ENCODE data around the gene RABL6.

DNA sequence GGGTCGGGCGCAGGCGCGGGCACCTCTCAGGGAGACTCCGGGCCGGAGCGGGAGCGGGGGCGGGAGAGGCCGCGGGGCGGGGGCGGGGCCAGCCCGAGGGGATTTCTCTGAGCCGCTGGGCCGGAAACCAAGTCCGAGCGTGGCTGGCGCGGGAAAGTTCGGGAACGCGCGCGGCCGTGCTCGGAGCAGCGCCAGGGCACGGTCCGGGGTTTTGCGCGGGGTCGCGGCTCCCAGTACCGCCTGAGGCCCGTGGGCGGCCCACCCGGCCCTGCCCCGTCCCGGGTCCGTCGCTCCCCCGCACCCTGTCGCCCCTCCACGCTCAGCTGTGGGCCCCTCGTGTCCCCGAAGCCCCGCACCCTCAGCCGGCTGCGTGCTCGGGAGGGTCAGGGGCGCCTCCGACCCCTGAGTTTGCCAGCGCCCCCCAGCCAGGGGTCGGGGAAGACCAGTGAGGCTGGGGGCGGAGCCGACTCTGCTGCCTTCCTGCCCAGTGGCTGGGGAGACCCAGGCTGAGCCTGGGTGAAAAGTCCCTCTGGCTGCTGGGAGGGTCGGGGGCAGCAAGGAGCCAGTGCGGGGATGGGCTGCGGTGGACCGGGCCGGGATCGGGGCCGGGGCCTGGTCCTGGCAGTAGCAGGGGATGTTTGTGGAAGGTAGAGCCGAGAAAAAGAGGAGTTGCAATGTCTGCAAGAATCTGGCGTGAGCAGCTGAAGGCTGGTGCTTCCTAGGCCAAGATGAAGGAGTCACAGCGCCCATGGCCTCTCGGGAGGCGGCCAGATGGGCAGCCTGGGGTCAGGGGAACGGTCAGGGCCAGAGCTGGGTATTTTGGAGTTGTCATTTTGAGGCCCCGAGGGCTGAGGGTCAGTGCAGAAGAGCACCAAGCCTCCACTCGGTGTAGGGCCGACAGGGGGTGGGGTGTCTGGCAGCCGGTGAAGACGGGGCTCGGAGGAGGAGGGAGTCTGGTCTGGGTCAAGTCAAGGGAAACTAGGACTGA lies 79.2 kb downstream of the RABL6 start:
- TF ChIP-seq, protein P1, sequence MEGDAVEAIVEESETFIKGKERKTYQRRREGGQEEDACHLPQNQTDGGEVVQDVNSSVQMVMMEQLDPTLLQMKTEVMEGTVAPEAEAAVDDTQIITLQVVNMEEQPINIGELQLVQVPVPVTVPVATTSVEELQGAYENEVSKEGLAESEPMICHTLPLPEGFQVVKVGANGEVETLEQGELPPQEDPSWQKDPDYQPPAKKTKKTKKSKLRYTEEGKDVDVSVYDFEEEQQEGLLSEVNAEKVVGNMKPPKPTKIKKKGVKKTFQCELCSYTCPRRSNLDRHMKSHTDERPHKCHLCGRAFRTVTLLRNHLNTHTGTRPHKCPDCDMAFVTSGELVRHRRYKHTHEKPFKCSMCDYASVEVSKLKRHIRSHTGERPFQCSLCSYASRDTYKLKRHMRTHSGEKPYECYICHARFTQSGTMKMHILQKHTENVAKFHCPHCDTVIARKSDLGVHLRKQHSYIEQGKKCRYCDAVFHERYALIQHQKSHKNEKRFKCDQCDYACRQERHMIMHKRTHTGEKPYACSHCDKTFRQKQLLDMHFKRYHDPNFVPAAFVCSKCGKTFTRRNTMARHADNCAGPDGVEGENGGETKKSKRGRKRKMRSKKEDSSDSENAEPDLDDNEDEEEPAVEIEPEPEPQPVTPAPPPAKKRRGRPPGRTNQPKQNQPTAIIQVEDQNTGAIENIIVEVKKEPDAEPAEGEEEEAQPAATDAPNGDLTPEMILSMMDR (IDR thresholded peaks at IDR 0.05) = no peak
- TF ChIP-seq POLR2A (IDR thresholded peaks at IDR 0.05) = no peak

All from body of pancreas (tissue), 4 donors.